Renal cortex interstitium (tissue), 15 donors: ENCODE results near the gene LRRN1. TPM values are rescaled to one million over a fixed set of nuclear protein-coding genes. Genes with fewer than 3 reads are reported as not detected.

ENCODE experiments used
- DNase-seq, 11 donors: peaks; one replicate each; pipeline ENCODE4 v3.0.0-alpha.2; 2013; ENCODE audit warnings: low read depth in 9 of 11, low spot score in 4 of 11; ENCODE audit errors: extremely low read depth in 1 of 11
- long read RNA-seq, 16 experiments: transcript quantifications; one replicate each; lab custom pipeline, GENCODE V29; 2026
- polyA plus RNA-seq, 3 donors: library from polyadenylated mRNA; unstranded; fragments of 120-200 nt; gene quantifications; one replicate each; pipeline ENCODE4 v1.2.1, GENCODE V29; 2013; ENCODE audit not compliant: insufficient read length in 3 of 3

The LRRN1 gene
- polyA plus RNA-seq, result 10 to 100 TPM; 19.2 to 23.3 (median 22.6) TPM
- long read RNA-seq, donor 1, partial matches to known transcripts, result 0 of 3 reads
- long read RNA-seq, donor 1, other reads (novel, unspliced or antisense), result 0 of 3 reads
- long read RNA-seq, donor 2, partial matches to known transcripts, result 0 of 4 reads
- long read RNA-seq, donor 2, other reads (novel, unspliced or antisense), result 0 of 4 reads
- long read RNA-seq, donor 3, transcript LRRN1-201 (2 exons, 3,823 nt), result major isoform, 7 of 33 reads
- long read RNA-seq, donor 3, partial matches to known transcripts, result 26 of 33 reads
- long read RNA-seq, donor 3, other reads (novel, unspliced or antisense), result 0 of 33 reads
- long read RNA-seq, donor 4, partial matches to known transcripts, result 0 of 3 reads
- long read RNA-seq, donor 4, other reads (novel, unspliced or antisense), result 0 of 3 reads
- long read RNA-seq, donor 5, result 0 reads
- long read RNA-seq, donor 6, partial matches to known transcripts, result 27 of 29 reads
- long read RNA-seq, donor 6, other reads (novel, unspliced or antisense), result 0 of 29 reads
- long read RNA-seq, donor 7, partial matches to known transcripts, result 0 of 3 reads
- long read RNA-seq, donor 7, other reads (novel, unspliced or antisense), result 0 of 3 reads
- long read RNA-seq, donor 8, transcript LRRN1-201 (2 exons, 3,823 nt), result major isoform, 7 of 7 reads
- long read RNA-seq, donor 8, partial matches to known transcripts, result 0 of 7 reads
- long read RNA-seq, donor 8, other reads (novel, unspliced or antisense), result 0 of 7 reads
- long read RNA-seq, donor 9, transcript LRRN1-201 (2 exons, 3,823 nt), result major isoform, 6 of 6 reads
- long read RNA-seq, donor 9, partial matches to known transcripts, result 0 of 6 reads
- long read RNA-seq, donor 9, other reads (novel, unspliced or antisense), result 0 of 6 reads
- long read RNA-seq, donor 10, partial matches to known transcripts, result 0 of 6 reads
- long read RNA-seq, donor 10, other reads (novel, unspliced or antisense), result 0 of 6 reads
- long read RNA-seq, donor 11, partial matches to known transcripts, result 0 of 4 reads
- long read RNA-seq, donor 11, other reads (novel, unspliced or antisense), result 0 of 4 reads
- long read RNA-seq, donor 12, partial matches to known transcripts, result 0 of 1 reads
- long read RNA-seq, donor 12, other reads (novel, unspliced or antisense), result 0 of 1 reads
- long read RNA-seq, donor 13, transcript LRRN1-201 (2 exons, 3,823 nt), result major isoform, 7 of 8 reads
- long read RNA-seq, donor 13, partial matches to known transcripts, result 0 of 8 reads
- long read RNA-seq, donor 13, other reads (novel, unspliced or antisense), result 0 of 8 reads
- long read RNA-seq, donor 14, partial matches to known transcripts, result 0 of 3 reads
- long read RNA-seq, donor 14, other reads (novel, unspliced or antisense), result 0 of 3 reads
- long read RNA-seq, donor 15, partial matches to known transcripts, result 0 of 2 reads
- long read RNA-seq, donor 15, other reads (novel, unspliced or antisense), result 0 of 2 reads
- long read RNA-seq, donor 16, transcript LRRN1-201 (2 exons, 3,823 nt), result major isoform, 15 of 15 reads
- long read RNA-seq, donor 16, partial matches to known transcripts, result 0 of 15 reads
- long read RNA-seq, donor 16, other reads (novel, unspliced or antisense), result 0 of 15 reads

- peak in 6 of 11 donors; percentile 63 to 79 (median 69) for DNase-seq
Observed at GRCh38 chr3:3799173-3800079, at the start of gene LRRN1. Gene LRRN1, plus strand, starts transcription at chr3:3799431. Its CDS starts 45,211 bp downstream, at chr3:3844642.

GRCh38 chr3:3753416-3753815, 45.8 kb upstream of the LRRN1 start:
- no peak for DNase-seq

- peak in 1 of 11 donors; percentile 3 for DNase-seq
Observed at GRCh38 chr3:3765661-3766060, 33.6 kb upstream of the LRRN1 start.

- no peak for DNase-seq
Observed at GRCh38 chr3:3766140-3766539, 33.1 kb upstream of the LRRN1 start.

GRCh38 chr3:3771094-3771493, 28.1 kb upstream of the LRRN1 start:
- DNase-seq, result no peak

GRCh38 chr3:3771567-3771966, 27.7 kb upstream of the LRRN1 start:
- DNase-seq, result no peak

- no peak for DNase-seq
Observed at GRCh38 chr3:3772338-3772737, 26.9 kb upstream of the LRRN1 start.

- no peak for DNase-seq
Observed at GRCh38 chr3:3772920-3773319, 26.3 kb upstream of the LRRN1 start.

GRCh38 chr3:3776607-3777006, 22.6 kb upstream of the LRRN1 start:
- no peak for DNase-seq

GRCh38 chr3:3778216-3778615, 21.0 kb upstream of the LRRN1 start:
- DNase-seq, result no peak

- no peak for DNase-seq
Observed at GRCh38 chr3:3778641-3779270, 20.5 kb upstream of the LRRN1 start.

GRCh38 chr3:3782457-3782856, 16.8 kb upstream of the LRRN1 start:
- DNase-seq, result no peak

GRCh38 chr3:3783210-3783609, 16.0 kb upstream of the LRRN1 start:
- no peak for DNase-seq

- DNase-seq, result no peak
Observed at GRCh38 chr3:3783696-3784095, 15.5 kb upstream of the LRRN1 start.

- no peak for DNase-seq
Observed at GRCh38 chr3:3792391-3792790, 6.8 kb upstream of the LRRN1 start.

- DNase-seq, result peak in 4 of 11 donors; percentile 22 to 38 (median 31)
Observed at GRCh38 chr3:3798631-3799113, 559 bp upstream of the LRRN1 start.

- DNase-seq, result peak in 3 of 11 donors; percentile 13 to 21 (median 20)
Observed at GRCh38 chr3:3800080-3800455, 837 bp downstream of the LRRN1 start.
